Measurements from ENCODE around the gene LIN9. TPM values are rescaled to one million over a fixed set of nuclear protein-coding genes. Genes with fewer than 3 reads are reported as not detected.

LIN9 gene
- total and polyA plus RNA-seq, 7 donors, result 1.1 to 2.6 (median 1.6) TPM

DNA sequence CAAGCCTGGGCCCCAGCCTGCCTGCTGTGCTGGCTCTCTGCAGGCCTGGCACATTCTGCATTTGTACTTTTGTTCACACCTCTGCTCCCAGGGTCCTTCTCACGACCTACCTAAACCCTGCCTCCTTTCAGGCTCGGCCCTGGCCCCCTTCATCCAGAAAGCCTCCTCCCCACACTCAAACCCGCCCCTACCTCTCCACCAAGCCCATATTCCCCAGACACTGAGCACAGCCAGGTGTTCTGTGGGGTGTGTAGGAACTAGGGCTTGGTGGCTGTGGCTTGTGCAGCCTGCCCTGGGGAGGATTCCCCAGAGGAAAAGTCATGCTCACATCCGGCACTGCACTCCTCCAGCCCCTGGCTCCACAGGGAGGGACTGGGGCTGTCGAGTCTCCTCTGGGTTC lies 93.7 kb downstream of the LIN9 start:
- Histone ChIP-seq H3K27ac (no peak overlapping the region), H3K9me3 (no peaks in the 10 kb centered on the region), H3K36me3 (ENCODE audit: insufficient read depth in 1 of 2, low read depth in 1 of 2) (no peaks in the 10 kb centered on the region), H3K4me1 (no peaks in the 10 kb centered on the region), H3K27me3 (ENCODE audit: insufficient read depth in 3 of 3, low read length in 2 of 3) (no peaks in the 10 kb centered on the region), H3K4me3 (no peak overlapping the region)
- ATAC-seq (no peak), DNase-seq (no peak)
- TF ChIP-seq, protein P1, sequence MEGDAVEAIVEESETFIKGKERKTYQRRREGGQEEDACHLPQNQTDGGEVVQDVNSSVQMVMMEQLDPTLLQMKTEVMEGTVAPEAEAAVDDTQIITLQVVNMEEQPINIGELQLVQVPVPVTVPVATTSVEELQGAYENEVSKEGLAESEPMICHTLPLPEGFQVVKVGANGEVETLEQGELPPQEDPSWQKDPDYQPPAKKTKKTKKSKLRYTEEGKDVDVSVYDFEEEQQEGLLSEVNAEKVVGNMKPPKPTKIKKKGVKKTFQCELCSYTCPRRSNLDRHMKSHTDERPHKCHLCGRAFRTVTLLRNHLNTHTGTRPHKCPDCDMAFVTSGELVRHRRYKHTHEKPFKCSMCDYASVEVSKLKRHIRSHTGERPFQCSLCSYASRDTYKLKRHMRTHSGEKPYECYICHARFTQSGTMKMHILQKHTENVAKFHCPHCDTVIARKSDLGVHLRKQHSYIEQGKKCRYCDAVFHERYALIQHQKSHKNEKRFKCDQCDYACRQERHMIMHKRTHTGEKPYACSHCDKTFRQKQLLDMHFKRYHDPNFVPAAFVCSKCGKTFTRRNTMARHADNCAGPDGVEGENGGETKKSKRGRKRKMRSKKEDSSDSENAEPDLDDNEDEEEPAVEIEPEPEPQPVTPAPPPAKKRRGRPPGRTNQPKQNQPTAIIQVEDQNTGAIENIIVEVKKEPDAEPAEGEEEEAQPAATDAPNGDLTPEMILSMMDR (IDR thresholded peaks at IDR 0.05), result no peak
- intact Hi-C loops (cut with DNase I), result no loop called here
- 48 to 64% (median 52%) methylated on average over 4 to 5 of the region's 5 CpGs for WGBS, 3 donors

GRCh38 chr1:226212545-226212944 lies 96.4 kb downstream of the LIN9 start:
- TF ChIP-seq, protein P1 (IDR thresholded peaks at IDR 0.05), result no peak
- Histone ChIP-seq H3K27me3 (ENCODE audit: insufficient read depth in 3 of 3, low read length in 2 of 3) (no peaks in the 10 kb centered on the region), H3K36me3 (ENCODE audit: insufficient read depth in 1 of 2, low read depth in 1 of 2) (no peaks in the 10 kb centered on the region), H3K27ac (no peak overlapping the region), H3K9me3 (no peaks in the 10 kb centered on the region), H3K4me3 (no peak overlapping the region), H3K4me1 (no peaks in the 10 kb centered on the region)
- WGBS, 3 donors, result 85 to 89% (median 87%) methylated on average over 8 of the region's 8 CpGs
- intact Hi-C loops (cut with DNase I), result no loop called here
- DNase-seq (no peak), ATAC-seq (no peak)

GRCh38 chr1:226211181-226211821 lies 97.7 kb downstream of the LIN9 start:
- no peaks in the 10 kb centered on the region for H3K36me3 ChIP-seq (ENCODE audit: insufficient read depth in 1 of 2, low read depth in 1 of 2)
- no peaks in the 10 kb centered on the region for H3K4me1 ChIP-seq
- 68 to 80% (median 71%) methylated on average over 5 of the region's 5 CpGs for WGBS, 3 donors
- no peak overlapping the region for H3K27ac ChIP-seq
- intact Hi-C loops (cut with DNase I), result no loop called here
- DNase-seq (no peak), ATAC-seq (no peak)
- TF ChIP-seq, protein P1 (IDR thresholded peaks at IDR 0.05), result no peak
- H3K4me3 ChIP-seq, result no peak overlapping the region
- no peaks in the 10 kb centered on the region for H3K9me3 ChIP-seq
- H3K27me3 ChIP-seq (ENCODE audit: insufficient read depth in 3 of 3, low read length in 2 of 3), result no peaks in the 10 kb centered on the region

- DNase-seq, result no peak
- no peak for ATAC-seq
- WGBS, 3 donors, result 70 to 74% (median 72%) methylated on average over 7 of the region's 7 CpGs
- no peak overlapping the region for H3K27ac ChIP-seq
- H3K4me3 ChIP-seq, result no peak overlapping the region
- no peaks in the 10 kb centered on the region for H3K9me3 ChIP-seq
- H3K4me1 ChIP-seq, result no peaks in the 10 kb centered on the region
- no peaks in the 10 kb centered on the region for H3K36me3 ChIP-seq (ENCODE audit: insufficient read depth in 1 of 2, low read depth in 1 of 2)
- TF ChIP-seq, protein P1 (IDR thresholded peaks at IDR 0.05), result no peak
- H3K27me3 ChIP-seq (ENCODE audit: insufficient read depth in 3 of 3, low read length in 2 of 3), result no peaks in the 10 kb centered on the region
- intact Hi-C loops (cut with DNase I), result no loop called here
Observed at GRCh38 chr1:226210571-226211176, 98.3 kb downstream of the LIN9 start.
